ENCODE measurements around the gene PDE1A.

The PDE1A gene

DNA sequence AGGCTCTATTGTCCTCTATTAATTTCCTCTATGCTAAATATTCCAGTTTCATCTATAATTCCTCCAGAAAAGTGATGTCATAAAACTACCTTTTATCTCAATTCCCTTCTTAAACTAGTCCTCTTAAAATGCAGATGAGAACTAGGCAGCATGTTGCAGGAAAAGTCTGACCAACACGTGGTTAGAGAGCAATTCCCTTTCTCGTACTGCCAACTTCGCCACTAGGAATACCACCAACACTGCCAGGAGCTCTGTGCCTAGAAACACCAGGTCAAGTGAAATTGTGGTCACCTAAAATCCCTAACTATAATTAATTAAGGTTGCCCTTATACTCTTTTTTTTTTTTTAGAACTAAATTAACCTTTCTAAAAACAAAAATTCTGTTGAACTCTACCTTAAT, 313.5 kb downstream of the PDE1A start:
- no peak for DNase-seq

DNA sequence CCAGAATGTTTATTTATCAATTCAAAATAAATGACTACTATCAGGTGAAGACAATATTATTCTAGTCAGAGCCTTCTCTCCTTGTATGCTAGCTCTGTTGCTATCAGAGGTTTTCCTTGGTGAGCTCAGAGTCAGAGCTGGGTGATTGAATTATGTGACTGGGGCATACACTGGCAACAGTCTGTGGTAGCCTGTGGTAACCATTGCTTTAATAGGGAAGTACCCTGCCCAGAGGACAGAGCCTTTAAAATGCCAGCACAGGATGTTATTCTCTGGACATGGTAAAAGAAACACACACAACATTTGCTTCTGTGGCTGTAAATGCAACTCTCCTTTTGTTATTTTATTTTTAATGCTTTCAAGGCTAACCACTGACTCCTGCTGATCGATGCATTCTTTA, 316.5 kb downstream of the PDE1A start:
- DNase-seq: no peak

- DNase-seq: no peak
These were observed 323.3 kb downstream of the PDE1A start for GRCh38 chr2:182103526-182103925.

- no peak for DNase-seq
These were observed 325.6 kb downstream of the PDE1A start for GRCh38 chr2:182101263-182101662.

DNA sequence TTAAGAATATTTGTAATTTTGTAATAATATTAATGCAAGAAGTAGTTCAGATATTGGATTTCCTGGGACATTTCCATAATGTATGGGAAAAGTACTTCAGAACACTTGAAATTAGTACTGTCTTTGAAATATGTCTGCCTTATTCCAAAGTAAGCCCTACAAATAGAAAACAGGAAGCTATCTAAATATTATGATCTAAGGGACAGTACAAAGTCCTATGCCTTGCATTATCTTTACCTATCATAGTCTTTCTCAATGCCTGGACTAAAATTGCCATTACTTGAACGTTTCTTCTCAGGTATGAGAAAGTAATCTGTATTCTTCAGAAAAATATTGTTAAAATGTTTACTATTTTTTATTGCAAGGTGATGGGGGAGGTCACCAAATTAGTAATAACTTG, 328.2 kb downstream of the PDE1A start:
- DNase-seq: no peak

GRCh38 chr2:182097571-182098164, 329.2 kb downstream of the PDE1A start:
- no peak for DNase-seq

- no peak for DNase-seq
These were observed 336.4 kb downstream of the PDE1A start for GRCh38 chr2:182090486-182090885.

All from 8988T (cell line).